Measurements from ENCODE around the gene ERO1A. TPM values are rescaled to one million over a fixed set of nuclear protein-coding genes. Genes with fewer than 3 reads are reported as not detected.
"Not testable (repeated sequence)": the region's sequence is repeated elsewhere in the genome, so short reads cannot be mapped to it uniquely, and the experiment has no call there.

Gene ERO1A
- total RNA-seq, 1 experiment from 2014 or later = 97.3 TPM

GRCh38 chr14:52729925-52730708 is 34.8 kb upstream of the ERO1A start, which contains the start of gene STYX:
STYX (plus strand) TSS chr14:52730166; CDS start chr14:52730475, 309 bp downstream.
- H3K9ac ChIP-seq (ENCODE audit: low read length) = peak within 1 kb of the TSS; percentile 91
- H4K20me1 ChIP-seq (ENCODE audit: insufficient read depth, low read depth, low read length) = no peaks in the 10 kb centered on the region
- H3K79me2 ChIP-seq (ENCODE audit: low read length) = peaks cover 65% of the 10 kb centered on the region
- H3K9me2 ChIP-seq (replicated peaks; ENCODE audit: insufficient read depth, low read length) = no peaks in the 10 kb centered on the region
- H3K4me2 ChIP-seq (ENCODE audit: low read depth, low read length, poor library complexity, severe bottlenecking) = peak within 1 kb of the TSS; percentile 89
- H3K4me1 ChIP-seq (ENCODE audit: low read length) = peaks cover 31% of the 10 kb centered on the region
- peak within 1 kb of the TSS; percentile 61 for H2AFZ ChIP-seq (ENCODE audit: low read length)
- peak; percentile 100 for DNase-seq
- H3K36me3 ChIP-seq (ENCODE audit: insufficient read depth, low read length) = peaks cover 32% of the 10 kb centered on the region
- H3K9me3 ChIP-seq (ENCODE audit: low read length) = no peaks in the 10 kb centered on the region
- H3K27ac ChIP-seq (ENCODE audit: low read length) = peak within 1 kb of the TSS; percentile 73
- no peaks in the 10 kb centered on the region for H3K27me3 ChIP-seq (ENCODE audit: low read length)
- peak within 1 kb of the TSS; percentile 76 for H3K4me3 ChIP-seq (ENCODE audit: low read length)

- Histone ChIP-seq H2AFZ (ENCODE audit: low read length) (0 out of 2 replicates have a peak overlapping the region, but pooled peaks have one; percentile 30), H3K27me3 (ENCODE audit: low read length) (no peaks in the 10 kb centered on the region), H3K4me1 (ENCODE audit: low read length) (peaks cover 35% of the 10 kb centered on the region), H3K27ac (ENCODE audit: low read length) (peak overlapping the region; percentile 73), H3K36me3 (ENCODE audit: insufficient read depth, low read length) (peaks cover 38% of the 10 kb centered on the region), H3K9ac (ENCODE audit: low read length) (peak overlapping the region; percentile 60), H4K20me1 (ENCODE audit: insufficient read depth, low read depth, low read length) (no peaks in the 10 kb centered on the region), H3K4me2 (ENCODE audit: low read depth, low read length, poor library complexity, severe bottlenecking) (peak overlapping the region; percentile 89), H3K9me2 (replicated peaks; ENCODE audit: insufficient read depth, low read length) (no peaks in the 10 kb centered on the region), H3K79me2 (ENCODE audit: low read length) (peaks cover 65% of the 10 kb centered on the region), H3K4me3 (ENCODE audit: low read length) (peak overlapping the region; percentile 61), H3K9me3 (ENCODE audit: low read length) (no peaks in the 10 kb centered on the region)
- DNase-seq = no peak
These were observed 34.2 kb upstream of the ERO1A start for GRCh38 chr14:52729585-52729924.

- H3K4me3 ChIP-seq (ENCODE audit: low read length) = not testable (repeated sequence)
These were observed 33.7 kb upstream of the ERO1A start for GRCh38 chr14:52729035-52729434.

GRCh38 chr14:52727509-52727908 is 32.2 kb upstream of the ERO1A start:
- H3K27me3 ChIP-seq (ENCODE audit: low read length); H3K4me3 ChIP-seq (ENCODE audit: low read length); H3K9ac ChIP-seq (ENCODE audit: low read length); H2AFZ ChIP-seq (ENCODE audit: low read length); H4K20me1 ChIP-seq (ENCODE audit: insufficient read depth, low read depth, low read length); H3K9me2 ChIP-seq (replicated peaks; ENCODE audit: insufficient read depth, low read length); H3K27ac ChIP-seq (ENCODE audit: low read length); H3K9me3 ChIP-seq (ENCODE audit: low read length); DNase-seq; H3K4me2 ChIP-seq (ENCODE audit: low read depth, low read length, poor library complexity, severe bottlenecking): not testable (repeated sequence)
- peaks cover 55% of the 10 kb centered on the region for H3K4me1 ChIP-seq (ENCODE audit: low read length)
- H3K79me2 ChIP-seq (ENCODE audit: low read length) = peaks cover 65% of the 10 kb centered on the region
- peaks cover 48% of the 10 kb centered on the region for H3K36me3 ChIP-seq (ENCODE audit: insufficient read depth, low read length)

More at GRCh38 chr14:52729035-52729434, 33.7 kb upstream of the ERO1A start:
- not testable (repeated sequence) for H4K20me1 ChIP-seq (ENCODE audit: insufficient read depth, low read depth, low read length); H3K9me2 ChIP-seq (replicated peaks; ENCODE audit: insufficient read depth, low read length); H2AFZ ChIP-seq (ENCODE audit: low read length); H3K27me3 ChIP-seq (ENCODE audit: low read length); DNase-seq; H3K9ac ChIP-seq (ENCODE audit: low read length); H3K9me3 ChIP-seq (ENCODE audit: low read length)
- Histone ChIP-seq H3K4me1 (ENCODE audit: low read length) (peaks cover 40% of the 10 kb centered on the region), H3K27ac (ENCODE audit: low read length) (peak overlapping the region; percentile 73; the same call in 1 of the 2 replicates), H3K79me2 (ENCODE audit: low read length) (peaks cover 65% of the 10 kb centered on the region), H3K36me3 (ENCODE audit: insufficient read depth, low read length) (peaks cover 41% of the 10 kb centered on the region), H3K4me2 (ENCODE audit: low read depth, low read length, poor library complexity, severe bottlenecking) (peak overlapping the region; percentile 89)

- Histone ChIP-seq H3K4me3 (ENCODE audit: low read length) (peak overlapping the region; percentile 5), H3K9me2 (replicated peaks; ENCODE audit: insufficient read depth, low read length) (no peaks in the 10 kb centered on the region), H2AFZ (ENCODE audit: low read length) (no peak overlapping the region), H3K27ac (ENCODE audit: low read length) (peak overlapping the region; percentile 63), H3K79me2 (ENCODE audit: low read length) (peaks cover 55% of the 10 kb centered on the region), H3K4me2 (ENCODE audit: low read depth, low read length, poor library complexity, severe bottlenecking) (peak overlapping the region; percentile 49), H4K20me1 (ENCODE audit: insufficient read depth, low read depth, low read length) (peaks cover 10% of the 10 kb centered on the region; the same call in 1 of the 2 replicates), H3K9me3 (ENCODE audit: low read length) (no peaks in the 10 kb centered on the region), H3K27me3 (ENCODE audit: low read length) (no peaks in the 10 kb centered on the region), H3K36me3 (ENCODE audit: insufficient read depth, low read length) (peaks cover 76% of the 10 kb centered on the region), H3K4me1 (ENCODE audit: low read length) (peaks cover 57% of the 10 kb centered on the region), H3K9ac (ENCODE audit: low read length) (peak overlapping the region; percentile 10; the same call in 1 of the 2 replicates)
- peak; percentile 49 for DNase-seq
These were observed 28.9 kb upstream of the ERO1A start for GRCh38 chr14:52724360-52724644.

GRCh38 chr14:52723514-52724359 is 28.4 kb upstream of the ERO1A start:
- H3K9me3 ChIP-seq (ENCODE audit: low read length) = no peaks in the 10 kb centered on the region
- H3K27ac ChIP-seq (ENCODE audit: low read length) = peak overlapping the region; percentile 63
- no peak overlapping the region for H2AFZ ChIP-seq (ENCODE audit: low read length)
- DNase-seq = peak; percentile 65
- peaks cover 61% of the 10 kb centered on the region for H3K79me2 ChIP-seq (ENCODE audit: low read length)
- H4K20me1 ChIP-seq (ENCODE audit: insufficient read depth, low read depth, low read length) = peaks cover 10% of the 10 kb centered on the region; the same call in 1 of the 2 replicates
- peak overlapping the region; percentile 10; the same call in 1 of the 2 replicates for H3K9ac ChIP-seq (ENCODE audit: low read length)
- no peaks in the 10 kb centered on the region for H3K9me2 ChIP-seq (replicated peaks; ENCODE audit: insufficient read depth, low read length)
- H3K36me3 ChIP-seq (ENCODE audit: insufficient read depth, low read length) = peaks cover 80% of the 10 kb centered on the region
- H3K27me3 ChIP-seq (ENCODE audit: low read length) = no peaks in the 10 kb centered on the region
- H3K4me1 ChIP-seq (ENCODE audit: low read length) = peaks cover 51% of the 10 kb centered on the region
- peak overlapping the region; percentile 49 for H3K4me2 ChIP-seq (ENCODE audit: low read depth, low read length, poor library complexity, severe bottlenecking)
- H3K4me3 ChIP-seq (ENCODE audit: low read length) = peak overlapping the region; percentile 5

- Histone ChIP-seq H2AFZ (ENCODE audit: low read length) (no peak overlapping the region), H3K9ac (ENCODE audit: low read length) (no peak overlapping the region), H3K4me1 (ENCODE audit: low read length) (peaks cover 10% of the 10 kb centered on the region), H4K20me1 (ENCODE audit: insufficient read depth, low read depth, low read length) (no peaks in the 10 kb centered on the region), H3K4me2 (ENCODE audit: low read depth, low read length, poor library complexity, severe bottlenecking) (no peak overlapping the region), H3K9me3 (ENCODE audit: low read length) (no peaks in the 10 kb centered on the region), H3K4me3 (ENCODE audit: low read length) (no peak overlapping the region), H3K36me3 (ENCODE audit: insufficient read depth, low read length) (peaks cover 87% of the 10 kb centered on the region), H3K27ac (ENCODE audit: low read length) (no peak overlapping the region), H3K79me2 (ENCODE audit: low read length) (peaks cover 52% of the 10 kb centered on the region), H3K9me2 (replicated peaks; ENCODE audit: insufficient read depth, low read length) (no peaks in the 10 kb centered on the region), H3K27me3 (ENCODE audit: low read length) (no peaks in the 10 kb centered on the region)
- no peak for DNase-seq
These were observed 20.8 kb upstream of the ERO1A start for GRCh38 chr14:52716155-52716554.

- Histone ChIP-seq H3K79me2 (ENCODE audit: low read length) (peaks cover 78% of the 10 kb centered on the region), H3K27me3 (ENCODE audit: low read length) (no peaks in the 10 kb centered on the region), H3K9ac (ENCODE audit: low read length) (no peak overlapping the region), H3K9me3 (ENCODE audit: low read length) (no peaks in the 10 kb centered on the region), H3K4me3 (ENCODE audit: low read length) (no peak overlapping the region), H3K4me2 (ENCODE audit: low read depth, low read length, poor library complexity, severe bottlenecking) (peak overlapping the region; percentile 5), H3K9me2 (replicated peaks; ENCODE audit: insufficient read depth, low read length) (no peaks in the 10 kb centered on the region), H3K4me1 (ENCODE audit: low read length) (peaks cover 39% of the 10 kb centered on the region), H2AFZ (ENCODE audit: low read length) (no peak overlapping the region), H3K36me3 (ENCODE audit: insufficient read depth, low read length) (peaks cover 81% of the 10 kb centered on the region), H4K20me1 (ENCODE audit: insufficient read depth, low read depth, low read length) (peaks cover 9% of the 10 kb centered on the region; the same call in 1 of the 2 replicates), H3K27ac (ENCODE audit: low read length) (peak overlapping the region; percentile 17)
- DNase-seq = no peak
These were observed 16.3 kb upstream of the ERO1A start for GRCh38 chr14:52711666-52712065.
